Measurements from ENCODE around the gene NINJ2. TPM values are rescaled to one million over a fixed set of nuclear protein-coding genes. Genes with fewer than 3 reads are reported as not detected.

The NINJ2 gene
- total RNA-seq, 2 donors from 2014 or later: 3.0 to 8.1 TPM

GRCh38 chr12:591167-592023 lies 71.8 kb downstream of the NINJ2 start:
- Mint-ChIP-seq H3K4me3 (no peak overlapping the region), H3K27ac (no peak overlapping the region), H3K4me1 (ENCODE audit: low read depth) (peaks cover 5% of the 10 kb centered on the region), H3K9me3 (peaks cover 0 to 1% of the 10 kb centered on the region in 2 donors), H3K36me3 (ENCODE audit: insufficient read depth in 2 of 2) (peaks cover 0 to 2% of the 10 kb centered on the region in 2 donors), H3K27me3 (ENCODE audit: low read depth) (peaks cover 4% of the 10 kb centered on the region)
- ATAC-seq (replicated peaks in 1 of 2) (no peak), DNase-seq (no peak)

GRCh38 chr12:590206-590750 lies 73.0 kb downstream of the NINJ2 start:
- ATAC-seq (replicated peaks in 1 of 2): no peak
- H3K27me3 Mint-ChIP-seq (ENCODE audit: low read depth): peaks cover 4% of the 10 kb centered on the region
- peaks cover 0 to 1% of the 10 kb centered on the region in 2 donors for H3K9me3 Mint-ChIP-seq
- no peak overlapping the region for H3K4me3 Mint-ChIP-seq
- H3K36me3 Mint-ChIP-seq (ENCODE audit: insufficient read depth in 2 of 2): peaks cover 0 to 2% of the 10 kb centered on the region in 2 donors
- H3K4me1 Mint-ChIP-seq (ENCODE audit: low read depth): peaks cover 5% of the 10 kb centered on the region
- DNase-seq: no peak
- H3K27ac Mint-ChIP-seq: no peak overlapping the region

GRCh38 chr12:588646-589045 lies 74.6 kb downstream of the NINJ2 start:
- peaks cover 4% of the 10 kb centered on the region for H3K27me3 Mint-ChIP-seq (ENCODE audit: low read depth)
- peaks cover 5% of the 10 kb centered on the region for H3K4me1 Mint-ChIP-seq (ENCODE audit: low read depth)
- no peak overlapping the region for H3K27ac Mint-ChIP-seq
- peaks cover 0 to 1% of the 10 kb centered on the region in 2 donors for H3K9me3 Mint-ChIP-seq
- no peak for DNase-seq
- H3K4me3 Mint-ChIP-seq: no peak overlapping the region
- ATAC-seq (replicated peaks in 1 of 2): no peak
- H3K36me3 Mint-ChIP-seq (ENCODE audit: insufficient read depth in 2 of 2): peaks cover 0 to 2% of the 10 kb centered on the region in 2 donors

GRCh38 chr12:588024-588322 lies 75.3 kb downstream of the NINJ2 start:
- H3K27me3 Mint-ChIP-seq (ENCODE audit: low read depth): no peaks in the 10 kb centered on the region
- H3K27ac Mint-ChIP-seq: no peak overlapping the region
- DNase-seq (no peak), ATAC-seq (replicated peaks in 1 of 2) (no peak)
- peaks cover 0 to 1% of the 10 kb centered on the region in 2 donors for H3K9me3 Mint-ChIP-seq
- H3K36me3 Mint-ChIP-seq (ENCODE audit: insufficient read depth in 2 of 2): peaks cover 0 to 2% of the 10 kb centered on the region in 2 donors
- H3K4me3 Mint-ChIP-seq: no peak overlapping the region
- peaks cover 5% of the 10 kb centered on the region for H3K4me1 Mint-ChIP-seq (ENCODE audit: low read depth)

GRCh38 chr12:587132-588023 lies 75.9 kb downstream of the NINJ2 start:
- Mint-ChIP-seq H3K27ac (no peak overlapping the region), H3K4me1 (ENCODE audit: low read depth) (peaks cover 5% of the 10 kb centered on the region), H3K4me3 (no peak overlapping the region), H3K9me3 (peaks cover 0 to 1% of the 10 kb centered on the region in 2 donors), H3K27me3 (ENCODE audit: low read depth) (no peaks in the 10 kb centered on the region), H3K36me3 (ENCODE audit: insufficient read depth in 2 of 2) (peaks cover 0 to 2% of the 10 kb centered on the region in 2 donors)
- ATAC-seq (replicated peaks in 1 of 2): no peak
- DNase-seq: no peak

- Mint-ChIP-seq H3K27me3 (ENCODE audit: low read depth) (no peaks in the 10 kb centered on the region), H3K9me3 (peaks cover 0 to 1% of the 10 kb centered on the region in 2 donors), H3K4me1 (ENCODE audit: low read depth) (peaks cover 5% of the 10 kb centered on the region), H3K4me3 (no peak overlapping the region), H3K27ac (no peak overlapping the region), H3K36me3 (ENCODE audit: insufficient read depth in 2 of 2) (peaks cover 0 to 2% of the 10 kb centered on the region in 2 donors)
- DNase-seq: no peak
- no peak for ATAC-seq (replicated peaks in 1 of 2)
These were observed 76.8 kb downstream of the NINJ2 start for GRCh38 chr12:586318-587071.

- no peak overlapping the region for H3K27ac Mint-ChIP-seq
- peaks cover 0 to 1% of the 10 kb centered on the region in 2 donors for H3K9me3 Mint-ChIP-seq
- no peaks in the 10 kb centered on the region for H3K27me3 Mint-ChIP-seq (ENCODE audit: low read depth)
- peaks cover 0 to 2% of the 10 kb centered on the region in 2 donors for H3K36me3 Mint-ChIP-seq (ENCODE audit: insufficient read depth in 2 of 2)
- H3K4me1 Mint-ChIP-seq (ENCODE audit: low read depth): peaks cover 5% of the 10 kb centered on the region
- no peak overlapping the region for H3K4me3 Mint-ChIP-seq
- ATAC-seq (replicated peaks in 1 of 2) (no peak), DNase-seq (no peak)
These were observed 77.9 kb downstream of the NINJ2 start for GRCh38 chr12:585062-586061.

- Mint-ChIP-seq H3K27ac (no peak overlapping the region), H3K36me3 (ENCODE audit: insufficient read depth in 2 of 2) (peaks cover 0 to 2% of the 10 kb centered on the region in 2 donors), H3K4me1 (ENCODE audit: low read depth) (no peaks in the 10 kb centered on the region), H3K9me3 (peaks cover 0 to under 1% of the 10 kb centered on the region in 2 donors), H3K4me3 (no peak overlapping the region), H3K27me3 (ENCODE audit: low read depth) (no peaks in the 10 kb centered on the region)
- DNase-seq (no peak), ATAC-seq (replicated peaks in 1 of 2) (no peak)
These were observed 79.9 kb downstream of the NINJ2 start for GRCh38 chr12:583251-583869.

- H3K27me3 Mint-ChIP-seq (ENCODE audit: low read depth): no peaks in the 10 kb centered on the region
- H3K4me1 Mint-ChIP-seq (ENCODE audit: low read depth): no peaks in the 10 kb centered on the region
- no peaks in the 10 kb centered on the region for H3K36me3 Mint-ChIP-seq (ENCODE audit: insufficient read depth in 2 of 2)
- ATAC-seq (replicated peaks in 1 of 2): no peak
- no peak overlapping the region for H3K4me3 Mint-ChIP-seq
- no peak for DNase-seq
- no peaks in the 10 kb centered on the region for H3K9me3 Mint-ChIP-seq
- H3K27ac Mint-ChIP-seq: no peak overlapping the region
These were observed 81.5 kb downstream of the NINJ2 start for GRCh38 chr12:581746-582145.

GRCh38 chr12:581321-581720 lies 81.9 kb downstream of the NINJ2 start:
- no peaks in the 10 kb centered on the region for H3K9me3 Mint-ChIP-seq

GRCh38 chr12:580813-581212 lies 82.4 kb downstream of the NINJ2 start:
- Mint-ChIP-seq H3K27me3 (ENCODE audit: low read depth) (no peaks in the 10 kb centered on the region), H3K27ac (no peak overlapping the region)
- DNase-seq: no peak

More at GRCh38 chr12:581321-581720, 81.9 kb downstream of the NINJ2 start:
- ATAC-seq (replicated peaks in 1 of 2): no peak
- no peak overlapping the region for H3K27ac Mint-ChIP-seq
- H3K36me3 Mint-ChIP-seq (ENCODE audit: insufficient read depth in 2 of 2): no peaks in the 10 kb centered on the region
- no peak for DNase-seq
- H3K4me1 Mint-ChIP-seq (ENCODE audit: low read depth): no peaks in the 10 kb centered on the region
- H3K27me3 Mint-ChIP-seq (ENCODE audit: low read depth): no peaks in the 10 kb centered on the region
- no peak overlapping the region for H3K4me3 Mint-ChIP-seq

More at GRCh38 chr12:580813-581212, 82.4 kb downstream of the NINJ2 start:
- no peaks in the 10 kb centered on the region for H3K4me1 Mint-ChIP-seq (ENCODE audit: low read depth)
- ATAC-seq (replicated peaks in 1 of 2): no peak
- no peaks in the 10 kb centered on the region for H3K36me3 Mint-ChIP-seq (ENCODE audit: insufficient read depth in 2 of 2)
- no peaks in the 10 kb centered on the region for H3K9me3 Mint-ChIP-seq
- no peak overlapping the region for H3K4me3 Mint-ChIP-seq
